ENCODE data around the gene TOR2A.

DNA sequence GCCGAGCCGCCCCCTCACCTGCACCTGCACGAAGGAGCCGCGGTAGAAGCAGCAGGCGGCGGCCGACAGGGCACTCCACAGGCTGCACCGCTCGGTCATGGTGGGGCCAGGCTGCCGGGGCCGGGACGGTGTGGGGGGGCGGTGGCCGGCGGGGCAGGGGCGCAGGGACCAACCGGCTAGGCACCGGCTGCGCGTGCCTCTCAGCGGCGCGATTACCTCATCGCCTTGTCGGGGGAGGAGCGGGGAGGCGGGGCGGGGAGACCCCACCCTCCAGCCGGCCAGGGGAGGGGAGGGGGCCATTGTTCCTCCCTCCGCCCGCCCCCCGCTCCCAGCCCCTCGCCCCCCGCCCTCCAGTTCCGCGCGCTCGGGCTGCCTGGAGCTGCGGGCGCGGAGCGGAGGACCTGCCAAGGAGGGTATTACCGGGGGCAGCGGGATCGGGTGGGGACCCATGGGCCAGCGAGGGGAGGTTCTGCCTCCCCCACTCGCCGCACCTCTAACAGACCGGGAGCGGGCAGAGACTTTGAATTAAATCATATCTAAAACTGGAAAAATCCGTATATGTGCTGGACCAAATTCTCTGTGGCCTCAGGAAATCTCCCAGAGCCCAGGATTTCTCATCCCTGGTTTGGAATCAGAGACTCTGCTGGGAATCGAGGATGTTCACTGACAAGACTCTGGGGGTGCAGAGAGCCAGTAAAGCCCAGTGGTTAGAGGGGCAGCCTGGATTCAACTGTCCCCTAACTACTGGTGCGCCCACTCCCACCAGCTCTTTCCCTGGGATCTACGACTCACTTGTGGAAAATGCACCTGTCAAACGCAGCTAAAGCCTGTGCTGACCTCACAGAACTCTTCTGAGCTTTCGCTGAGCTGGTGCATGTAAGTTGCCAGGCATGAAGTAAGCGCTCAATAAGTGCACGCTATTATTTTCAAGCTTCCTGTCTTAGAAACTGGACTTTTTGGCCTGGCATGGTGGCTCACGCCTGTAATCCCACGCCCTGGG, 20.3 kb upstream of the TOR2A start:
- TF ChIP-seq, protein P1, sequence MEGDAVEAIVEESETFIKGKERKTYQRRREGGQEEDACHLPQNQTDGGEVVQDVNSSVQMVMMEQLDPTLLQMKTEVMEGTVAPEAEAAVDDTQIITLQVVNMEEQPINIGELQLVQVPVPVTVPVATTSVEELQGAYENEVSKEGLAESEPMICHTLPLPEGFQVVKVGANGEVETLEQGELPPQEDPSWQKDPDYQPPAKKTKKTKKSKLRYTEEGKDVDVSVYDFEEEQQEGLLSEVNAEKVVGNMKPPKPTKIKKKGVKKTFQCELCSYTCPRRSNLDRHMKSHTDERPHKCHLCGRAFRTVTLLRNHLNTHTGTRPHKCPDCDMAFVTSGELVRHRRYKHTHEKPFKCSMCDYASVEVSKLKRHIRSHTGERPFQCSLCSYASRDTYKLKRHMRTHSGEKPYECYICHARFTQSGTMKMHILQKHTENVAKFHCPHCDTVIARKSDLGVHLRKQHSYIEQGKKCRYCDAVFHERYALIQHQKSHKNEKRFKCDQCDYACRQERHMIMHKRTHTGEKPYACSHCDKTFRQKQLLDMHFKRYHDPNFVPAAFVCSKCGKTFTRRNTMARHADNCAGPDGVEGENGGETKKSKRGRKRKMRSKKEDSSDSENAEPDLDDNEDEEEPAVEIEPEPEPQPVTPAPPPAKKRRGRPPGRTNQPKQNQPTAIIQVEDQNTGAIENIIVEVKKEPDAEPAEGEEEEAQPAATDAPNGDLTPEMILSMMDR (IDR thresholded peaks at IDR 0.05; ENCODE audit: poor library complexity) = no peak
- TF ChIP-seq EZH2 (IDR thresholded peaks at IDR 0.05; ENCODE audit: borderline replicate concordance) = no peak

Data from hepatocyte (in vitro differentiated cells).